Measurements from ENCODE around the gene PJA2.
A peak's percentile ranks its signal among the peaks of the same experiment; 100 is the strongest.
"Not testable (repeated sequence)": the region's sequence is repeated elsewhere in the genome, so short reads cannot be mapped to it uniquely, and the experiment has no call there.

Gene PJA2, protein sequence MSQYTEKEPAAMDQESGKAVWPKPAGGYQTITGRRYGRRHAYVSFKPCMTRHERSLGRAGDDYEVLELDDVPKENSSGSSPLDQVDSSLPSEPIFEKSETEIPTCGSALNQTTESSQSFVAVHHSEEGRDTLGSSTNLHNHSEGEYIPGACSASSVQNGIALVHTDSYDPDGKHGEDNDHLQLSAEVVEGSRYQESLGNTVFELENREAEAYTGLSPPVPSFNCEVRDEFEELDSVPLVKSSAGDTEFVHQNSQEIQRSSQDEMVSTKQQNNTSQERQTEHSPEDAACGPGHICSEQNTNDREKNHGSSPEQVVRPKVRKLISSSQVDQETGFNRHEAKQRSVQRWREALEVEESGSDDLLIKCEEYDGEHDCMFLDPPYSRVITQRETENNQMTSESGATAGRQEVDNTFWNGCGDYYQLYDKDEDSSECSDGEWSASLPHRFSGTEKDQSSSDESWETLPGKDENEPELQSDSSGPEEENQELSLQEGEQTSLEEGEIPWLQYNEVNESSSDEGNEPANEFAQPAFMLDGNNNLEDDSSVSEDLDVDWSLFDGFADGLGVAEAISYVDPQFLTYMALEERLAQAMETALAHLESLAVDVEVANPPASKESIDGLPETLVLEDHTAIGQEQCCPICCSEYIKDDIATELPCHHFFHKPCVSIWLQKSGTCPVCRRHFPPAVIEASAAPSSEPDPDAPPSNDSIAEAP

DNA sequence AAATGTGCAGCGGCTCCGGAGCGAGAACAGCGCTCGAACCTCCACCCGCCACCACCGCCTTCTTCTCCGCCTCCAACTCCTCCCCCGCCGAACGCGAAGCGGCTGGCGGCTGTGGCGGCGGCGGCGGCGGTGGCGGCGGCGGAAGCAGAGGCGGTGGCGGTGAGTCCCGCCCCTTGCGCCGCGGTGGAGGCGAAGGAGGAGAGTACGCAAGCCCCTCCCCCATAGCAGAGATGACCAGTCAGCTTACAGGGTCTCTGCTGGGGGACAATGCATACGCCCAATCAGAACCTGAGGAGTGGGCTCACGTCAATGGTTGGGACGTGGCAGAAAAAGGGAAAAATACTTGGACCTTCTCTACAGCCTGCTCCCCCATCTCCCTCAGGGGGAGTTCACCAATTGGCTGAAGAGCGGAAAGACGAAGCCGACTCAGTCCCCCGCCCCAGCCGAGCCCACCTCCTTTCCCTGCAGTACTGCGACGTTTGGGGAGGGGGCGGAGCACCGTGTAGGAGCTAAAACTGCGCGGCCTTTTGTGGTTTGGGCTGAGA lies at the start of gene PJA2:
TSS of gene PJA2 (minus strand) at position 131 of the 545 bp plus-strand sequence. CDS start 26,541 bp downstream, outside the sequence.
- H3K27ac Mint-ChIP-seq, result peak within 1 kb of the TSS; percentile 100
- peak; percentile 96 for DNase-seq
- peaks cover 11% of the 10 kb centered on the region for H3K9me3 Mint-ChIP-seq
- H3K4me3 Mint-ChIP-seq, result peak within 1 kb of the TSS; percentile 97
- H3K4me1 Mint-ChIP-seq (ENCODE audit: low read depth), result peaks cover 50% of the 10 kb centered on the region
- H3K27me3 Mint-ChIP-seq, result no peaks in the 10 kb centered on the region
- peaks cover 25% of the 10 kb centered on the region for H3K36me3 Mint-ChIP-seq (ENCODE audit: low read depth)

DNA sequence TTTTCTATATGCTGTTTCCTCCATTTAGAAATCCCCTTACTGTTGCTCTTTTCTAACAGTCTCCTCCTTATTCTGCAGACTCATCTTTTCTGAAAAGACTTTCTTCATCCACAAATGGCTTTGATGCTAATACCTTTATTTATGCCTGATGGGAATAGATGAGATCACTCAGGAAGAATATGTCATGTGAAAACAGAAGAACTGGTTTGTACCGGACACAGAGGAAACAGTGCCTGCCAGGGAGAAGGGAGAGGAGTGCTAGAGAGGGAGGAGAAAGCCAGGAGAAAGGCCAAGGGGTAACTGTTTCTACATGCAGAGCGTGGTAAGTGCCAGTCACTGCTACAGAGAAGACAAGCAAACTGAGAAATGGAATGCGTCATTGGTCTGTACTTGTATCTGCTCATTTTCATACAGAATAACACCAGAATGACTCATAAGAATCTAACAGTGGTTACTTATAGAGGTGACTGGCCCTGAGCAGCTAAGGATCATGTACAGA lies 45.9 kb upstream of the PJA2 start:
- Mint-ChIP-seq H3K36me3 (ENCODE audit: low read depth) (no peaks in the 10 kb centered on the region), H3K4me3 (no peak overlapping the region), H3K27ac (no peak overlapping the region), H3K4me1 (ENCODE audit: low read depth) (peaks cover 4% of the 10 kb centered on the region), H3K9me3 (peaks cover 2% of the 10 kb centered on the region), H3K27me3 (peaks cover 6% of the 10 kb centered on the region)
- DNase-seq, result no peak

DNA sequence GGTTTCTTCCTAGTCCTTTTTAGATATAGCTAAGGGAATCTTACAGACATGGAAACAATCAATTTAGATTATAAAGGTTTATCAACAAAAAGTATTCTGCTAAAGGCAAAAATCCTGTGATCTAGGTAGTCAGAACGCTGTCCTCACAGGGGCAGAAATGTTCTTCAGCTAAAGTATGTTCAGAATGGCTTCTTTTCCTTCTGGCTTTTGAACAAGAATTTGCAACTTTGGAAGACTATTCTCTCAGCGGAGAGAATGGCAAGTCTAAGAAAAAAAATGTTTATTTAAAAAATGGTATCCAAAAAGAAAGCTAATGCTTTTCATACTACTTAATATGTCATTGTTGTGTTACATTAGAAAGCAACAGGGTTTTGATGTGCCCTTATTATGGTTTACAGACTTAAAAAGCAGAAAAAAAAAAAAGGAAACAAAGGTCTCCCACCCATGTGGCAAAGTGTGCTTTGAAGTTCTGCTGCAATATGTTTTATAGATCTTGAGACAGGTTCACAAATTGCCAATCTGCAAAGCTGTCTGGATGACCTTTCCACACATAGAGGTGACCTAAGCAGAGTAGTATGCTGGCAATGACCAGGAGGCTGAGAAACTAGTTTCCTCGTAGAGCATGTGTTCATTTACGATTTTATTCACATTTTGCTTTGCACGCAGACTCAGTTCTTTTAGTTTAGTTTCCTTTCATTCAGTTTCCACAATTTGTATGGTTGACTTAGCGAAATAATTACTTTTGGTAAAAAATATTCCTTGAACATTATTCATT lies 45.1 kb upstream of the PJA2 start:
- H3K9me3 Mint-ChIP-seq, result peaks cover 2% of the 10 kb centered on the region
- H3K36me3 Mint-ChIP-seq (ENCODE audit: low read depth), result no peaks in the 10 kb centered on the region

DNA sequence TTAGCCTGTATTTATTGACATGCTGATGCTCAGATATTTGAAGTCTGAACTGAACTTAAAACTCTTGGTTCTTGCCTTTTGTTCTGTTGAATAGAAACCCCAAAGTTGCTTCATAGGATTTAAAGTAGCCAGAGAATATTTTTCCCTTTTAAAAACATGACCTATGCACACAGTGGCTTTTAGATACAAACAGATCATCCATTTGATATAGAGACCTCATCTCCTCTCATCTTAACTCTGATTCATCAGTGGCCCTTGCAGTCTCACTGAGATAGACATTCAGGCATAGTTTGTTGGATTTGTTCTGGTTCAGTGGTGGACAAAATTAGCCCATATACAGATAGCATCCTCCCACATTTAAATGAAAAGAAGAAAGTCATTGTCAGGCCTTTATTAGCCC lies 43.5 kb upstream of the PJA2 start:
- no peak for DNase-seq
- Mint-ChIP-seq H3K4me1 (ENCODE audit: low read depth) (peaks cover 4% of the 10 kb centered on the region), H3K27me3 (peaks cover 2% of the 10 kb centered on the region), H3K4me3 (no peak overlapping the region), H3K27ac (no peak overlapping the region), H3K36me3 (ENCODE audit: low read depth) (no peaks in the 10 kb centered on the region), H3K9me3 (no peaks in the 10 kb centered on the region)

More for the DNA sequence above, 45.1 kb upstream of the PJA2 start:
- DNase-seq, result no peak
- peaks cover 4% of the 10 kb centered on the region for H3K4me1 Mint-ChIP-seq (ENCODE audit: low read depth)
- peaks cover 6% of the 10 kb centered on the region for H3K27me3 Mint-ChIP-seq
- no peak overlapping the region for H3K27ac Mint-ChIP-seq
- H3K4me3 Mint-ChIP-seq, result no peak overlapping the region

DNA sequence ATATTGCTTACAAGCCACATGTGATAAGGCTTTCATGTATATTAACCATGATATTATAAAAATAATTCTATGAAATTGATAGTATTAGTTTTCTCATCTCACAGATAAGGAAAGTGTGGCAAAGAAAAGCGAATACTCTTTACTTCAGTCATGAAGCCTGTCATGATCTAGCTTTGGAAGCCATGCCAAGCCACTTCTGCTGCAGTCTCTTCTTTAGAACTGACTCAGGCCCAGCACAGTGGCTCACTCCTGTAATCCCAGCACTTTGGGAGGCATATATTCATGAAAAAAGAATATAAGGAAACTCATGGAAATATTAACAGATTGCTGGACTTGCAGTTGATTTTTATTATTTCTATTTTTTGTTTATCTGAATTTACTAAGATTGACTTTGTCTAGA lies 42.9 kb upstream of the PJA2 start:
- H3K4me1 Mint-ChIP-seq (ENCODE audit: low read depth), result peaks cover 4% of the 10 kb centered on the region
- no peak overlapping the region for H3K27ac Mint-ChIP-seq
- no peaks in the 10 kb centered on the region for H3K36me3 Mint-ChIP-seq (ENCODE audit: low read depth)
- H3K4me3 Mint-ChIP-seq, result no peak overlapping the region
- no peaks in the 10 kb centered on the region for H3K9me3 Mint-ChIP-seq
- H3K27me3 Mint-ChIP-seq, result peaks cover 2% of the 10 kb centered on the region
- no peak for DNase-seq

DNA sequence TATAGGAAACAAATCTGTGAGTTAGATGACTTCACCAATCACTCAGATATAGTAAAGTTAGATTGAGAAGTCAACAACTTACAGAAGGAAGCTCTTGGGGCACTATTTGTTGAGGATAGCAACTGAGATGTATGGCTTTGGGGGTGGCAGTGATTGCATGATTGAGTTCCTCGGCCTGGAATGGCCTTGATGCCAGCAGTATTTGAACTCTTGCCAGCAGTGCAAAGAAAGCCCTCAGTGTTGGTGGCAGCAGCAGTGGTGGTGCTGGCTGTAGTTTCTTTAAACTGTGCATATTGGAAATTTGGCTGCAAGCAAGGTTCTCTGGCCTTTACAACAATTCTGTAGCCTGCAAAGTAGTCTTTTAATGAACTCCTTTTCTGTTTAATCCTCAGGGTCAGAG lies 41.4 kb upstream of the PJA2 start:
- no peak for DNase-seq
- Mint-ChIP-seq H3K36me3 (ENCODE audit: low read depth) (no peaks in the 10 kb centered on the region), H3K4me1 (ENCODE audit: low read depth) (peaks cover 4% of the 10 kb centered on the region), H3K27me3 (peaks cover 2% of the 10 kb centered on the region), H3K4me3 (no peak overlapping the region), H3K27ac (no peak overlapping the region), H3K9me3 (no peaks in the 10 kb centered on the region)

DNA sequence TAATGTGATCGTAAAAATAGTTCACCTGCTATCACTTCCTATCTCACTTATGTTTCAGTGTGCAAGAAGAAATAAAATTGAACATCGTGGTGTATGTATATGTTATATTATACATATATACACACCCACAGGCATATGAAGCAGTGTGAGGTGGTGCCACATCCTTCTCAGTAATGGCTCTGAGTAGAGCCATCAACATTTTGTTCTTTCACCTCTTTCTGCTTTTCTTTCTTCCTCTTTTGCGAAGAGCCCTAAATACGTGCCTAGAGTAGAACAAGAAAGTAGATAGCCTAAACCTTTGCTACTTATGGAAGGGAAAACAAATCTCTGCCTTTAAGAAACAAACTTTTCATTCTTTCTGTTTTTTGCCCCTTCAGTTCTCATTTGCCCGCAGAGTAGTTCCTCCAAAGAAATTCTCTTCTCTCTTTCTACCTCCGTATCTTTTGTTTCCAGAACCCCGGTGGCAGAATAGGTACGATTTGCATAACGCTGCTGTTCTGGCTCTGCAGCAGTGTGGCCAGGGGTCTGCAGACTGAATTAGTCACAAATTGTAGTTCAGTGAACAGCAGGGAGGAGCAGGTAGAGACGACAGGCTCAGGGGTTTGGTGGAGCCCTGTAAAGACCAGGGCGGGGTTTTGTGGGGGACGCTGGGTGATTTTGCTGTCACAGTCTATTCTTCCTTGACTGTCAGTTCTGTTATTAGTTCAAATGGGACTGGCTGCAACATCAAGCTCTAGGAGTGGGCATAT lies 40.5 kb upstream of the PJA2 start:
- H3K27ac Mint-ChIP-seq, result no peak overlapping the region
- H3K27me3 Mint-ChIP-seq, result peaks cover 2% of the 10 kb centered on the region
- DNase-seq, result no peak
- H3K9me3 Mint-ChIP-seq, result no peaks in the 10 kb centered on the region
- H3K4me3 Mint-ChIP-seq, result no peak overlapping the region
- H3K36me3 Mint-ChIP-seq (ENCODE audit: low read depth), result no peaks in the 10 kb centered on the region
- no peaks in the 10 kb centered on the region for H3K4me1 Mint-ChIP-seq (ENCODE audit: low read depth)

DNA sequence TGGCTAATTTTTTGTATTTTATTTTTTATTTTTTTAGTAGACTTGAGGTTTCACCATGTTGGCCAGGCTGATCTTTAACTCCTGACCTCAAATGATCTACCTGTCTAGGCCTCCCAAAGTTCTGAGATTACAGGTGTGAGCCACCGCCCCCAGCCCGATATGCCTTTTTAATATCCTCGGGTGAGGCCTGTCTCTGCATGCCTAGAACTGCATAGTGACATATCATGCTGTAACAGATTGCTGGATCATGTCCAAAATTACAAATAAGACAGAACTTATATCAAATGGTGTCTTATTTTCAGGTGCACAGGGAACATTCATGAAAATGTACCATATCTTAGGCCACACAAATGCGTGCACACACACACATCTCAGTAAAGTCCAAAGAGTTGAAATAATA lies 39.1 kb upstream of the PJA2 start:
- no peak for DNase-seq
- Mint-ChIP-seq H3K4me1 (ENCODE audit: low read depth) (no peaks in the 10 kb centered on the region), H3K4me3 (no peak overlapping the region), H3K9me3 (no peaks in the 10 kb centered on the region), H3K27ac (no peak overlapping the region), H3K36me3 (ENCODE audit: low read depth) (no peaks in the 10 kb centered on the region), H3K27me3 (no peaks in the 10 kb centered on the region)

DNA sequence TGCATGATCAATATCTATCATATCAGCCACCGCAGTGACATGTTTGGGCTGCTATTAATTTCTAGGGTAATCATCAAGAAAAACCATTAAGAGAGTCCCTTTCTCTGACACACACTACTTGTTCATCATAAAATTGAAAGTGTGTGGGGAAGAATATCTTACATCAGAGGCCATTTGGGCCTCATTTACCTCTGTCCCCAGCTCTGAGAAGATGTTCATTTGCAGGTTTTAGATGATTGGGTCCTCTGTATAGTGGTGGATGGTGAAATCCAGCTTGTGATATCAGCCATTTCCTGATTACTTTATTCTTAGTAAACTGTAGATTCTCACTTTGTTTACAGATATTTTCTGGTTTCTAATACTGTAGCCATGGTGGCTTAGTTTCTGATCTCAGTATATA lies 29.8 kb upstream of the PJA2 start:
- Mint-ChIP-seq H3K27ac (no peak overlapping the region), H3K9me3 (no peaks in the 10 kb centered on the region), H3K27me3 (no peaks in the 10 kb centered on the region), H3K4me1 (ENCODE audit: low read depth) (no peaks in the 10 kb centered on the region), H3K36me3 (ENCODE audit: low read depth) (no peaks in the 10 kb centered on the region), H3K4me3 (no peak overlapping the region)
- DNase-seq, result no peak

DNA sequence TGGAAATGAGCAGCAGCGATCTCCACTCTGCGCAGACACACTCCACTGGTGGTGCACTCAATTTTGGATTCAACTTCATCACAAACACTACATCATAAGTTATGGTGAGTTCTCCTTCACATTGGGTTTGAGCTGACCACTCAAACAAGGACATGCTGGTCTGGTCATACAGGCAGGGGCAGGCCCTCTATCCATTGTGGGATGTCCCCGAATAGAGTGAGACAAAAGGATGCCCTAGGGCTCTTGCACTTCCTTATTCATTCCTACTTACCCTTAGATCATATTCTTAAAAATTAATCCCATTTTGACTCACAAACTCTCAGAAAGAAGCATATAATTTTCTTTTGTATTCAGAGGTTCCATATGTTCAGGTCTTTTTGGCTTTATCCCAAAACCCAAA lies 16.3 kb upstream of the PJA2 start:
- no peak overlapping the region for H3K27ac Mint-ChIP-seq
- no peaks in the 10 kb centered on the region for H3K36me3 Mint-ChIP-seq (ENCODE audit: low read depth)
- H3K4me3 Mint-ChIP-seq, result no peak overlapping the region
- no peaks in the 10 kb centered on the region for H3K9me3 Mint-ChIP-seq
- H3K4me1 Mint-ChIP-seq (ENCODE audit: low read depth), result no peaks in the 10 kb centered on the region
- DNase-seq, result no peak
- peaks cover 11% of the 10 kb centered on the region for H3K27me3 Mint-ChIP-seq

DNA sequence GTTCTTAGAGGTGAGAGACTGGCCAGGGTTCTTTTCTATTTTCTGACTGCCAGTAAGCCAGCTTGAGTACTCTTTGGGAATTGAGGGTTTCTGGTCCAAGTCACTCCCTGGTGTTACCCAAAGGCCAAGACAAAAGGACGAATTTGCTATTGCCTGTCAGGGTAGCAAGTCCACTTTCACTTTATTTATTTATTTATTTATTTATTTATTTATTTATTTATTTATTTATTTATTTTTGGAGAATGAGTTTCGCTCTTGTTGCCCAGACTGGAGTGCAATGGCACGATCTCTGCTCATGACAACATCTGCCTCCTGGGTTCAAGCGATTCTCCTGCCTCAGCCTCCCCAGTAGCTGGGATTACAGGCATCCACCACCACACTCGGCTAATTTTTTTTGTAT lies 15.7 kb upstream of the PJA2 start:
- H3K9me3 Mint-ChIP-seq; DNase-seq; H3K27ac Mint-ChIP-seq; H3K4me1 Mint-ChIP-seq (ENCODE audit: low read depth); H3K36me3 Mint-ChIP-seq (ENCODE audit: low read depth); H3K4me3 Mint-ChIP-seq: not testable (repeated sequence)
- peaks cover 11% of the 10 kb centered on the region for H3K27me3 Mint-ChIP-seq

DNA sequence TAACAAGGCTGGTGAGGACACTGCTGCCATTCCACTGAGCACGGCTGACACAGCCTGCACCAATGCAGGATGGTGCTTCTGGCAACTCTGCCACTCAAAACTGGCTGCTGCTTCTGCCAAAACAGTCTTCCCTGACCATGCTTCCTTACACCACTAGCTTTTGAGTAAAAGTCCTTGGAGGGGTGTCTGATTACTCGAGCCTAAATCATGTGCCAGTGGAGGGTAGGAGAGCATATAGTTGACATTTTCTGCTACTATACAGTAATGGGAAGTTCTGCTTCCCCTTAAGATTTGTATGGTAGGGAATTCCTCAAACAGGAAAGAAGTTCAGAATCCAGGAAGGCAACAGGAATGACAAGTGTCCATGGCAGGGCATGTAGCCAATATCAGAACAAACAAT lies 12.2 kb upstream of the PJA2 start:
- no peak for DNase-seq
- H3K27me3 Mint-ChIP-seq, result peaks cover 9% of the 10 kb centered on the region
- H3K4me3 Mint-ChIP-seq, result no peak overlapping the region
- H3K9me3 Mint-ChIP-seq, result no peaks in the 10 kb centered on the region
- H3K4me1 Mint-ChIP-seq (ENCODE audit: low read depth), result no peaks in the 10 kb centered on the region
- H3K27ac Mint-ChIP-seq, result no peak overlapping the region
- no peaks in the 10 kb centered on the region for H3K36me3 Mint-ChIP-seq (ENCODE audit: low read depth)

DNA sequence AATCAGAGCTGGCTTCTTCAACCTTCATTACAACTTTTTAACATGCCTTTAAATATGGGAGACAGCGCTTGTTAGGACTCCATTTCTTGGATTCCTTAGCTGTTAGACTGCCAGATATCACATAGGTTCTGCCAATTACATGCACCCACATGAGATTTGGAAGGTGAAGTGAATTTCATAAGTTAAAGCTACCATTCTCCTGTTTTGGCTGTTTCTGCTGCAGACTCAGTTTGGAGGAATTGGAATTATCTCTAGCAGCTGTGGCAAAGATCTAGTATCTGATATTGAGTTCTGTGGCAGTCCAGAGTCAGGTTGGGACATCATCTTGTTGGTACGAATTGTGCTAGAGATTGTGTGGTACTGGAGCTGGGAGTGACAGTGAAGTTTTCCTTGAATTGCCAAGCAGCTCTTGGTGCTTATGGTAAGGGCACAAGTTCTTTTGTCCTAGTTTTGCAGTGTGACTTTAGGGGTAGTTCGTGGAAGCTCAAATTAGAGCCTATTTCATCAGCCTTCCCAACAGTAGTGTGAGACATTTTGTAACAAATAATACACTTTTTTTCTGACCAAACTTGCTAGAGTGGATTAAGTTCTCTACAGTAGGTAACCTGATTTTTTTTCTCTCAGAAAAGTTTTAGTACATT lies 9.1 kb upstream of the PJA2 start:
- Mint-ChIP-seq H3K36me3 (ENCODE audit: low read depth) (peaks cover 6% of the 10 kb centered on the region), H3K27me3 (no peaks in the 10 kb centered on the region), H3K4me1 (ENCODE audit: low read depth) (peaks cover 6% of the 10 kb centered on the region), H3K27ac (no peak overlapping the region), H3K9me3 (peaks cover 18% of the 10 kb centered on the region), H3K4me3 (no peak overlapping the region)
- DNase-seq, result no peak
